Measurements from ENCODE around the gene GID8. TPM values are rescaled to one million over a fixed set of nuclear protein-coding genes. Genes with fewer than 3 reads are reported as not detected.

Gene GID8
- total RNA-seq, 1 donor, result 34.4 TPM

DNA sequence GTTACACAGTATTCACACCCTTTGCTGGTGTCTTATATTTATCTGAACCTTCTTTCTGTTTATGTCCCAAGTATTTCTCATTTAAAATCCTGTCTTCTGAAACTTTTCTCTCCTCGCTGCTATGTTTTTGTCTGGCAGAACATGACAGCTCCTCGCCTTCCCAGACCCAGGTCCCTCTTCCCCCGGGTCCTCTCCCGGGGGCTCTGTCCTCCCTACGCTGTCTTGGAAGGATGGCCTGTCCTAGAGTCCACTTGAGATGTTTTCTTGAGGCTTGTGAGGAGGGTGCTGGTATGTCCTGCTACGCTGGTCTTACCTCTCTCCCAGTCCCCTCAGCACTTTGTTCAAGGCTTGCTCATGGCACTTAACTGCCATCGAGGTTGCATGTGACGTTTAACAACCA is 6.2 kb downstream of the GID8 start:
- Histone ChIP-seq H3K79me2 (ENCODE audit: insufficient read depth, low read length) (peaks cover 84% of the 10 kb centered on the region), H2AFZ (ENCODE audit: low read length) (no peak overlapping the region), H3K4me3 (ENCODE audit: insufficient read depth, low read length) (no peak overlapping the region), H3K27ac (ENCODE audit: low read depth, low read length) (no peak overlapping the region), H3K27me3 (ENCODE audit: insufficient read depth, low read length) (no peaks in the 10 kb centered on the region), H3K4me1 (ENCODE audit: insufficient read depth, low read length) (peaks cover 8% of the 10 kb centered on the region), H3K36me3 (ENCODE audit: insufficient read depth, low read length) (peaks cover 82% of the 10 kb centered on the region), H3K9me3 (ENCODE audit: low read depth, low read length) (no peaks in the 10 kb centered on the region), H3K4me2 (ENCODE audit: insufficient read depth, low read length) (no peak overlapping the region), H4K20me1 (ENCODE audit: insufficient read depth, low read length) (peaks cover 39% of the 10 kb centered on the region)
- TF ChIP-seq, protein P1, sequence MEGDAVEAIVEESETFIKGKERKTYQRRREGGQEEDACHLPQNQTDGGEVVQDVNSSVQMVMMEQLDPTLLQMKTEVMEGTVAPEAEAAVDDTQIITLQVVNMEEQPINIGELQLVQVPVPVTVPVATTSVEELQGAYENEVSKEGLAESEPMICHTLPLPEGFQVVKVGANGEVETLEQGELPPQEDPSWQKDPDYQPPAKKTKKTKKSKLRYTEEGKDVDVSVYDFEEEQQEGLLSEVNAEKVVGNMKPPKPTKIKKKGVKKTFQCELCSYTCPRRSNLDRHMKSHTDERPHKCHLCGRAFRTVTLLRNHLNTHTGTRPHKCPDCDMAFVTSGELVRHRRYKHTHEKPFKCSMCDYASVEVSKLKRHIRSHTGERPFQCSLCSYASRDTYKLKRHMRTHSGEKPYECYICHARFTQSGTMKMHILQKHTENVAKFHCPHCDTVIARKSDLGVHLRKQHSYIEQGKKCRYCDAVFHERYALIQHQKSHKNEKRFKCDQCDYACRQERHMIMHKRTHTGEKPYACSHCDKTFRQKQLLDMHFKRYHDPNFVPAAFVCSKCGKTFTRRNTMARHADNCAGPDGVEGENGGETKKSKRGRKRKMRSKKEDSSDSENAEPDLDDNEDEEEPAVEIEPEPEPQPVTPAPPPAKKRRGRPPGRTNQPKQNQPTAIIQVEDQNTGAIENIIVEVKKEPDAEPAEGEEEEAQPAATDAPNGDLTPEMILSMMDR (IDR thresholded peaks at IDR 0.05; ENCODE audit: extremely low read depth, low read depth, low read length), result no peak
- DNase-seq (ENCODE audit: insufficient read length, low spot score, missing footprints), result peak; percentile 42

DNA sequence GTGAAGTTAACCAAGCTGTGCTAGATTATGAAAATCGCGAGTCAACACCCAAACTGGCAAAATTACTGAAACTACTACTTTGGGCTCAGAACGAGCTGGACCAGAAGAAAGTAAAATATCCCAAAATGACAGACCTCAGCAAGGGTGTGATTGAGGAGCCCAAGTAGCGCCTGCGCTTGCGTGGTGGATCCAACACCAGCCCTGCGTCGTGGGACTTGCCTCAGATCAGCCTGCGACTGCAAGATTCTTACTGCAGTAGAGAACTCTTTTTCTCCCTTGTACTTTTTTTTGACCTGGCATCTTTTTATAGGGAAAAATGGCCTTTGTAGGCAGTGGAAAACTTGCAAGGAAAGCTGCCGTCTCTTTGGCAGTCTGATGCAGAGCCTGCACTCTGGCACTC is 6.8 kb downstream of the GID8 start:
- TF ChIP-seq, protein P1 (IDR thresholded peaks at IDR 0.05; ENCODE audit: extremely low read depth, low read depth, low read length), result no peak
- H3K4me2 ChIP-seq (ENCODE audit: insufficient read depth, low read length), result no peak overlapping the region
- H3K4me3 ChIP-seq (ENCODE audit: insufficient read depth, low read length), result no peak overlapping the region
- peaks cover 81% of the 10 kb centered on the region for H3K79me2 ChIP-seq (ENCODE audit: insufficient read depth, low read length)
- H3K9me3 ChIP-seq (ENCODE audit: low read depth, low read length), result no peaks in the 10 kb centered on the region
- peaks cover 34% of the 10 kb centered on the region for H4K20me1 ChIP-seq (ENCODE audit: insufficient read depth, low read length)
- no peaks in the 10 kb centered on the region for H3K27me3 ChIP-seq (ENCODE audit: insufficient read depth, low read length)
- peaks cover 87% of the 10 kb centered on the region for H3K36me3 ChIP-seq (ENCODE audit: insufficient read depth, low read length)
- no peak overlapping the region for H3K27ac ChIP-seq (ENCODE audit: low read depth, low read length)
- H2AFZ ChIP-seq (ENCODE audit: low read length), result no peak overlapping the region
- DNase-seq (ENCODE audit: insufficient read length, low spot score, missing footprints), result no peak
- peaks cover 2% of the 10 kb centered on the region for H3K4me1 ChIP-seq (ENCODE audit: insufficient read depth, low read length)

DNA sequence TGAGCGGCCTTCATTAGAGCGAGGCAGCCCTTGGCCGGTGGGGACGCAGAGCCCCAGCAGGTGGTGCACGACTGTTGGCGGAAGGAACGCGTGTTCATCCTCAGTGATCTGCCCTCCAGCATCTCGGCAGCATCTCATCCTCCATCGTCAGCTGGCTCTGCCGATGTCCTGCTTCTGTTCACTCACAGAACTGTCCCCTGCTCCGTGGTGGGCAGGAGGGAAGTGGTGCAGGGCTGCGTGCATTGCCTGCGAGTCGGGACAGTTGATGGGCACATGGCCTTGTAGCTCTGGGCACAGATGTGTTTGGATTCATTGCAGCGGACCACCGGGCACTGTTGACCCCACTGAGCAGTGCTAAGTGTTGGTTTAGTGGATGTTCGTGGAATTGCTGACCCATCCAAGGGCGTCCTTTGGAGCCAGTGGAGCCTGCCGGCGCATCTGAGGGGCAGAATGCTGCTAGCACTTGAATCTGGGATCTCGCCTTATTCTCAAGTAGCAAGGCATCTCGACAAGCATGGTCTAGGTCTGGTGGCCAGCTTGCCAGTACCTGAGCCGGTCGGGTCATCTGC is 7.9 kb downstream of the GID8 start:
- no peak overlapping the region for H3K4me3 ChIP-seq (ENCODE audit: insufficient read depth, low read length)
- no peak for DNase-seq (ENCODE audit: insufficient read length, low spot score, missing footprints)
- TF ChIP-seq, protein P1 (IDR thresholded peaks at IDR 0.05; ENCODE audit: extremely low read depth, low read depth, low read length), result no peak
- H3K27me3 ChIP-seq (ENCODE audit: insufficient read depth, low read length), result no peaks in the 10 kb centered on the region
- H3K79me2 ChIP-seq (ENCODE audit: insufficient read depth, low read length), result peaks cover 72% of the 10 kb centered on the region
- H3K9me3 ChIP-seq (ENCODE audit: low read depth, low read length), result no peaks in the 10 kb centered on the region
- H4K20me1 ChIP-seq (ENCODE audit: insufficient read depth, low read length), result peaks cover 29% of the 10 kb centered on the region
- no peaks in the 10 kb centered on the region for H3K4me1 ChIP-seq (ENCODE audit: insufficient read depth, low read length)
- H3K36me3 ChIP-seq (ENCODE audit: insufficient read depth, low read length), result peaks cover 91% of the 10 kb centered on the region
- no peak overlapping the region for H3K27ac ChIP-seq (ENCODE audit: low read depth, low read length)
- H3K4me2 ChIP-seq (ENCODE audit: insufficient read depth, low read length), result no peak overlapping the region
- no peak overlapping the region for H2AFZ ChIP-seq (ENCODE audit: low read length)

DNA sequence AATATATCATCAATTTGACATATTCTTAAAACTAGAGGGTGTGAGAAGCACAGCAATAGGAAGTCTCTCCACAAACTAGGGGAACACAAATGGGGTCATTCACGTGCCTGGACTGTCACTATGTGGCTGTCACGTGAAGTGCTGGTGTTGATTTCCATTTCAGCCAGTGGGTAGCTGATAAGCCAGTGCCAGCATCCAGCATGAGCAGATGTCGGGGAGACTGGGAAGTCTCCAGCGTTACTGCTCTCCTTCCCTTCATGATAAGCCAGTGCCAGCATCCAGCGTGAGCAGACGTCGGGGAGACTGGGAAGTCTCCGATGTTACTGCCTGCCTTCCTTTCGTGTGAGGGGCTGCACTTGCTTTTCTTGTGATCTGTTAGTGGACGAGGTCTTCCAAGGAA is 9.0 kb downstream of the GID8 start:
- Histone ChIP-seq H3K27ac (ENCODE audit: low read depth, low read length) (no peak overlapping the region), H3K4me3 (ENCODE audit: insufficient read depth, low read length) (no peak overlapping the region), H3K9me3 (ENCODE audit: low read depth, low read length) (no peaks in the 10 kb centered on the region), H3K27me3 (ENCODE audit: insufficient read depth, low read length) (no peaks in the 10 kb centered on the region), H3K4me2 (ENCODE audit: insufficient read depth, low read length) (no peak overlapping the region), H3K36me3 (ENCODE audit: insufficient read depth, low read length) (peaks cover 80% of the 10 kb centered on the region), H2AFZ (ENCODE audit: low read length) (no peak overlapping the region), H4K20me1 (ENCODE audit: insufficient read depth, low read length) (peaks cover 19% of the 10 kb centered on the region), H3K79me2 (ENCODE audit: insufficient read depth, low read length) (peaks cover 61% of the 10 kb centered on the region), H3K4me1 (ENCODE audit: insufficient read depth, low read length) (no peaks in the 10 kb centered on the region)
- TF ChIP-seq, protein P1 (IDR thresholded peaks at IDR 0.05; ENCODE audit: extremely low read depth, low read depth, low read length), result no peak
- DNase-seq (ENCODE audit: insufficient read length, low spot score, missing footprints), result no peak

All from osteoblast (primary cell).